Stimulated activated CD8-positive, alpha-beta memory T cell treated with anti-CD3 and anti-CD28 coated beads, Interleukin-7, amount 100 ng/mL, for 4 hours (primary cell): ENCODE results near the gene ITIH5.

Experiments
- DNase-seq, 2 donors: peaks; one replicate each; pipeline ENCODE4 v3.0.0-alpha.2; 2020; ENCODE audit warnings: low read depth in 2 of 2

Gene ITIH5

DNA sequence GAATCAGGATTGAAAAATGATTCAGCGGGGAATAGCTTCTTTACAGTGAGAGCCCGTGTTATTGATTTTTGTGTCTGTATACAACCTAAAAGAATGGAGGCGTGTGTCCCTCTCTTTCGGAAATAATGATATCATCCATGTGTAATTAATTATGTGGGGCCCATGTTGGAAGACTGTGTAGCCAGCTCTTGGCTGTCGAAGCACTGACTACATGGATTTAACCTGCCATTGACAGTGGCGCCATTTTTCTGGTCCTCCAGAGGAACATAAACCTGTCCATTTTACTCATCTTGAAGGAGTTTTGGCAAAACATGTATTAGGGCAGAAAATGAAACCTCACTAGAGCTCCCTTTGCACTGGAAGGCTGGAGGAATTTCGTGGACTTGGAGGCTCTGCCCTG, 119.6 kb downstream of the ITIH5 start:
- no peak for DNase-seq

DNA sequence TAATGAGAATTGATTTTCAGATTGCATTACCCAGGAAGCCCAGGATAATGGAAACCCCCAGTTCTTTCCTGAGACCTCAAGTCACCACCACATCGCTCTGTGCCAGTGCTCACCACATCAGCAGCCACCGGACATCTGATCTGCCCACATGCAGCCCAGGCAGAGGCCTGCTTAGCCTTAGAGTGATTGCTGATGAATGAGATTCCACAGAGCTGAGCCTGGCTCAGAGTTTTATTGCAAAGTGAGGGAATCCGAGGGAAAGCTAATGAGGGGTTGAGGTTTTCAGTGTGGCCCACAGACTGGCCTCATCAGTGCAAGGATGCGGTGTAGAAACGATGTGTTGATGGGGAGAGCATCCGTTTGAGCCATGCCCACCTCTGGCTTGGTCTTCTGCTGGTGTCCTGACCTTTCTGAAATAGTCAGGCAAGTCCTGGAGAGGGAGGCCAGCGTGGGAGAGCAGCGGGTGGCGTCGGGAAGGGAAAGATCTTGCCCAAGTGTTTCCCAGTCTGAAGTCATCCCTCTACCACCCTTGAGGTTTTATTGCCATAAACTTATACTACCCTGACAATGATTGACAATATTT, 120.3 kb downstream of the ITIH5 start:
- DNase-seq = no peak

DNA sequence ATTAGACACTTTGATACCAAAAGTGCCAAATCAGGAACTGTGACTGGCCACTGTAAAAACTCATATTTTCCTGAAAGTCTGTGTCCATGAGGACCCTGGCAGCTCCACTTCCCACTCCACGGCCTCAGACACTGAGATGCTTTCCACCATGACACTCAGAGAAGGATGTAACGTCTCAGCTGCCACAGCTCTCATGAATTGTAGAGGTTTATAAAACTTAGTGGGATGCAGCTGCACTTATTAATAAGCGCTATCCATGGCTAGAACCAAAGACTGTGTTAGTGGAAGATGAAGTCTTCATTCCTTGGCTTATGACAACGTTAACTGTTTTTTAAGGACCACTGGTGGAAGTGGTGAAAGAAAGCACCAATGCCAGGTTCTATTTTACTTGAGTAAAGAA, 121.0 kb downstream of the ITIH5 start:
- DNase-seq = no peak

DNA sequence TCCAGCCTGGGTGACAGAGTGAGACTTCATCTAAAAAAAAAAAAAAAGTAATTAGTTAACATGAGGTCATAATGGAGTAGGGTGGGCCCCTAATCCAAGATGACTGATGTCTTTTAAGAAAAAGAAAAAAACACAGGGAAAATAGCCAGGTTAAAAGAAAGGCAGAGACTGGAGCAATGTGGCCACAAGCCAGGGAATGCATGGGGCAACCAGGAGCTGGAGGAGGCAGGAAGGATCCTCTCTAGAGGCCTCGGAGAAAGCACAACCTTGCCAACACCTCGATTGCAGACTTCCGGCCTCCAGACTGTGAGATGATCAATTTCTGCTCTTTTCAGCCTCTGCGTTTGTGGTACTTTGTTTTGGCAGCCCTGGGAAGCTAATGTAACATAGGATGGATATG, 121.5 kb downstream of the ITIH5 start:
- DNase-seq = no peak

DNA sequence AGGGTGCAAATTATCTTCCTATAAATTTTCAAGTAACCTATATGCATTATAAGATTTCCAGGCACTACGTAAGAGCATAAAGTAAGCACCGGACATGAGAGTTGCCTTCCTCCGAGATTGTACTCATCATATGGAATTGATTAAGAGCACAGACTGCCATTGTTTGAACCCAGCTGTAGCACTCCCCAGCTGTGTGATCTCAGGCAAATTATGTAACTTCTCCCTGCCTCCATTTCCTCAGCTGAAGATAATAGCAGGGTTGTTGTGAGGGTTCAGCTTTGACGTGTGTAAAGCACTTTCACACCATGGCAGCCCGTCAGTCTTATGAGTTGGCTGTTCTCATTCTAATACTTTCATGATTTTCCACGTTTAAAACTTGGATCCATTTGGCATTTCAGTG, 122.6 kb downstream of the ITIH5 start:
- DNase-seq = no peak

DNA sequence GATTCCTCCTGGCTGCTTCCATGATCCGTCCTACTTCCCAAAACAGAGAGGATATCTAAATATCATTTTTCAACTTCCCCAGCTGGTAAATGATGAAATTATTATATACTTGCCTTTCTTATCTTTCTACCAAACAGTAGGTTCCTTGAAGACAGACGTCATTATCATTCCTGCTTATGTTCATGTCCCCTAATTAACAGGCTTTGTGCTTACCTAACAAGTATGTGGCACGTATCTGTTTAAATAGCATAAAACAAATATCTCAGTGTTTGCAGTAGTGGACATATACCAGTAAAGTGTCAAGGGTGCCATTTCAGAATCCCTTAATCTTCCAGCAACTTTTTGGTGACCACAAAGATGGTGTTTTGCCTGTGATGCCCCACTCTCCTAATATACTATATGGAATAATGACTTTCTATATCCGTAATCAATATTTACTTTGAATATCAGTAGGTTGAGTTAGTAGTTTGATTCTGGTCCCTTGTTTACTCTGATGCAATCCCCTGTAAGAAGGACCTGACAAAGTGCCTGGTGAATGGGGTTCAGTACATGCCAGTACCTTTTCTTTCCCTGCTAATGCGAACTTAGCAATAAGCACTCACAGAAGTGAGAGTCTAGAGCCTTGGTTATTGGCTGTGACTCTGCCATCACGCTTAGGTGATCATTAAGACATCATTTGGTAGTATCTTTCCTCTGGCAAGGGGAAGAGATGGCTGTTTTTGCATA, 124.4 kb downstream of the ITIH5 start:
- DNase-seq = no peak

DNA sequence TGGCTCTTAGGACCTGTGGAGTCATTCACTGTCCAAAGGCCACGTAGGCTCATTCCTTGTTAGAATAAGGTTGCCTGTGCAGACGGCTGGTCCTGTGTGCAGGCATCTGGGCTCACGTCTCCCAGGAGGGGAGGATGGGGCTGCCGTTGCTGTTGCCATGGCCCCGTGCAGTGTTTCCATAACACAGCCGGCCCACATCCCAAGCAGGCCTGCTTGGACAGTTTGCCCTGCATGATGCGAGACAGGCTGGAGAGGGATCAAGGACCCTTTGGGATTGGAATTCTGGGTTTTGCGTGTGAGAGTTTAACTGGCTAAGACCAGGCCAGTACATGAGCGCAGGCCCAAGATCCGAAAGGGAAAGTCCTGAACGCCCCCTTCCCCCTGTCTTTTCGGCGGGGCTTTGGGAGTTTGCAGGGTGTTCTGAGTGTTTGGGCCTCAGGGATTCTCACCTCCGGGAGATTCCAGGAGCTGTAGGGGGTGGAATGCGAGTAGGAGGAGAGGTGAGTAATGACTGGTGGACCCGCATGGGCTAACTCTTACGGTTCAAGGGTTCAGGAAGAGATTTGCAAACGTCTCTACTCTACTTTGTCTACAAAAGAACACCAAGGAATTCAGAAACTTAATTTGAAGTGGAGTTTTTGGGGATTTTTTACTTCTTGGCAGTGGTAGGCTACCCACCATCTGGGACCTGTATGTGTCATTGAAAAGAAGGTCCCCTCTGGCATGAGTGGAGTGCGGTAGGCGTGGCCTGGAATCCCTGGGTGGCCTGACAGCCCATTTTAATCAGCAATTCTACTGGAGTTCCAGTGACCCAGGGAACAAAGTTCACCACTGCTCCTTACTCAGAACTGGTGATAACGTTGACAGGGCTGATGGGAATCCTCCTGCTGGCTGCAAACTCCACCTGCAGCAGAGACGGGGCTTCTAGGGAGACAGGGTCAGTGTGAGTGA, 125.4 kb downstream of the ITIH5 start:
- no peak for DNase-seq

DNA sequence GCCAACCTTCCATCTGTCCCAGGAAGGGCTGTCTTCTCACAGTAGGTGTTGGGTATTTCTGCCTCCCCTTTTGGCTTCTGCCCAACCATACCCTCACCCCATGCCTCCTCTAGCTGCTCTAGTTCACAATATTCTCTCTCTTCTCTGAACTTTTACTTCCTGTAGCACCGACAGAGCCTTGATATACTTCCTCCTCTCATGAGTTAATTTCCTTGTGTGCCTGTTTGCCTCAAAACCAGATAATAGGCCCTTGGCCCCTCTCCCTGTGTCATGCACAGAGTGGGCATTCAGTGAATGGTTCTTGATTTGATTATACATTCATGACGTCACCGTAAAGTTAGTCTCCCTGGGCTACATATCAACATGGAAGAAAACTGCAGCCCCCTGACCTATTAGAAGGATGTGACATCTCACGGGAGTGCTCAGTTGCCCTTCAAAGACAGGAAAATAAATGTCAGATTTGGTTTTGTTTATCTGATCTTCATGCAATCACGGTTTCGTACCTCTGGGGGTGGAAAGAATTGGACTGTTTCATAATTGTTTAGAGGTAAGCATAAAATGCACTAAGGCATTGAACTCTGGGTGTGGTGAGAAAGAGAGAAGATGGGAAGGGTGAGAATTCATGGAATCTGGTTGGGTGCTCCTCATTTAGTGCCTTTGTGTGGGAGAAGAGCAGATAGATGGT, 127.7 kb downstream of the ITIH5 start:
- no peak for DNase-seq

DNA sequence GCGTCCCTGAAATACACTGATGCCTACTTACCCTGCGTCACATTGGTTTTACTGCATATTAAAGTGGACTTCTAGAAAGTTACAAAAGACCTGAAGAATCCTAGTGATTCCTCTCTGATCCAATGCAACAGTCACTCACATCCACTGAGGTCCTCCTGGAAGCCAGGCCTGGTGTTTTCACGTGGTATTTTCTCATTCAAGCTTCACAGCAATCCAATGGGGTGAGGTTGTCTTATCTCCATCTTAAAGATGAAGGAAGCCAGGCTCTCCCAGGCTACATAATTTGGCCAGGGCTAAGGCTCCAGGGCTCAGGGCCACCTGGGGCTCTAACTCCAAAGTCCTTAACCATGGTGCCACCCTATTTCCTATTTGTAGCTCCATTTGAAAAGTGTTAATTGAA, 129.6 kb downstream of the ITIH5 start:
- no peak for DNase-seq

DNA sequence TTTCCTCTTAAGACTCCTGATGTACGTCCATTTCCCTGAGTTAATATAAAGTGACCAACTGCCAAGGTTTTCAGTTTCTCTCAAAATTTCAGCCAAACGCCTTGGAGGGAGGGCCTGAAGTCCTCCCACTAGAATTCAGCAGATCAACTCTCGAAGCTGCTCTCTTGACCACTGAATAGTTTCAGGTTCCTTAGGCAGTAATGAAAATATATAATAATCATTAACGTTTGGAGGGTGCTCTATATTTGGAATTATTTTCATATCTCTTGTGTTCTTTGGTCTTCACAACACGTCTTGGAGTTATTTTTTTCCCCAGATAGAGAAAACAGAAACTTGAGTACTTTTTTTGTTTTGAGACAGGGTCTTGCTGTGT, 132.3 kb downstream of the ITIH5 start:
- DNase-seq = no peak

DNA sequence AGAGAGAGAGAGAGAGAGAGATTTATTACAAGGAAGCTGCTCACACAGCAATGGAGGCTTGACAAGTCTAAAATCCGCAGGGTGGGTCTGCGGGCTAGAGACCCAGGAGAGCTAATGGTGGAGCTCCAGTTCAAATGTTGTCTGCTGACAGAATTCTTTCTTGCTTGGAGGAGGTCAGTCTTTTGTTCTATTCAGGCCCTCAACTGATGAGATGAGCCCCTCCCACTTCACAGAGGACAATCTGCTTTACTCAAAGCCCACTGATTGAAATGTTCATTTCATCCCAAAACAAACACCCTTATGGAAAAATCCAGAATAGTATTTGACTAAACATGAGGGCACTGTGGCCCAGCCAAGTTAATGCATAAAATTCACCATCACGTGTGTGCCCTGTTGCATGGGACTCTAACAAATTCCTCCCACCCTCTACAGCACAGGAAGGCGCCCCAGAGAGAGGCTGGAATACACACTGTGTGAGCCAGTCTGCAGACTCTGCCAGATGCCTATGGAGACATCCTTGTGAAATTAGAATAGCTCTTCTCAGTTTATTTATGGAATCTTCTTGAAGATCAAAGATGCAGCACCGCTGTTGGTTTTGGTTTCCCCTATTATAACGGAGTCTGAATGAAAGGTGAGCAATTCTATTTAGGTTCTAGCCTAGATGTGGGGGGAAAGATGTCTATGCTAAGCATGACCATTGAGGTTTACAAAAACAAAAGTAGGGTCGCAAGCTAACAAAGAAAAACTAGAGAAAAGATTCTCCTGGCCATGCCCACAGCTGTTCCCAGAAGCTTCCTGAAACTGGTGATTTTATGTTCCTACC, 132.9 kb downstream of the ITIH5 start:
- DNase-seq = no peak

DNA sequence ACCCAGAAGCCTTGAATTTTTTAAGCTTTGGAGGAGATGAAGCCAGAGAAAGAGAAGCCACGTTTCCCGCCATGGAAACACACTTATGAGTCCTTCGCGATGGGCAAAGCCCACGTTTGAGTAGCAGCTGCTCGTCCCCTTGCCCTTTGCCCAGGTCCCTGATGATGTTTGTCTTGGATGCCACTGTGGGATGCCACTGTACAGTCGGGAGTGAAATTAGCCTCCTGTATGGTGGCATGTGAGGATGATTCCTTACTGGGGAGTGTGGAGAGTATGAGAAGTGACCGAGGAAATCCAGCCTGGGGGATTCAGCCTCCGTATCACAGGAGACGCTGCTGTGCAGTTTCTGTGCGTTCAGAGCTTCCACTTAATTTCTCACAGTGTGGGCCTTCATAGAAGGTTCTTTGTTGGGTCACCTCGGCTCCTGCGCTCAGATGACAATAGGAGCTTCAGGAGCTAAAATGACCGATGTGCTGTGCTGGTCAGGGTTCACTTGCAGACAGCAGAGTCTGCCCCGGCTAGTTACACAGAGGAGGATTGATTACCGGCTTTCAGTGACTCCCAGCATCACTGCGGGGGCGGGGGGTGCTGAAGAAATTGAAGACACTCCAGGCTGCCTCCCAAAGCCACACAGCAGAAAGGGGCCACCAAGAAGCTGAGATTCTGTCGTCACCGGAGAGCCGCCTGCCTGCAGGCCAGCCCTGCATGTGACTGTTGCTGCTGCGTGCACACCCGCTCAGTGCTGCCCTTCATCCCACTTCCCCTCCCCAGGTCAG, 133.9 kb downstream of the ITIH5 start:
- no peak for DNase-seq

DNA sequence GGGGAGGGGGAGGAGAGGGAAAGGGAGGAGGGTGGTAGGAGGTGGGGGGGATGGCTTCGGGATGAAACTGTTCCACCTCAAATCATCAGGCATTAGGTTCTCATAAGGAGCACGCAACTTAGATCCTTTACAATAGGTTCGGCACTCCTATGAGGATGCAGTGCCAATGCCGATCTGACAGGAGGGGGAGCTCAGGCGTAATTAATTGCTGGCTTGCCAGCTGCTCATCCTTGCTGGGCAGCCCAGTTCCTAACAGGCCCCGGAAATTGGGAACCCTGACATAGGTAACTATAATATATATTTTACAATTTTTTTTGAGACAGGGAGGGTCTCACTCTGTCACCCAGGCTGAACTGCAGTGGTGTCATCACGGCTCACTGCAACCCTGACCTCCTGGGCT, 137.1 kb downstream of the ITIH5 start:
- DNase-seq = no peak

DNA sequence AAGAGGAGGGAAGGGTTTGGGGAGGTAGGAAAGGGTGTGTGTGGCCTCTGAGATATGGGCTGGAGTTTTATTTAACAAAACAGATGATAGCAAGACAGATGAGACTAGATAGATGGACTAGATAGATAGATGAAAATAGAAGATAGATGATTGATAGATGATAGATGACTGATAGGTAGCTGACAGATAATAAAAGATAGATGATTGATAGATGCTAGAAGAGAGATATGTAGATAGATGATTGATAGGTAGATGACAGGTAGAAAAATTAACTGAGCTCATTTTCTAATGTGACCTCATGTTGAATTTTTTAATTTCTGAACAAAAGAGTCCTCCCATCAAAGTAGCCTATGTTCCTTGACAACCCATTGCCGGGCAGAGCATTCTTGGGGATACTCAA, 139.3 kb downstream of the ITIH5 start:
- DNase-seq = no peak

DNA sequence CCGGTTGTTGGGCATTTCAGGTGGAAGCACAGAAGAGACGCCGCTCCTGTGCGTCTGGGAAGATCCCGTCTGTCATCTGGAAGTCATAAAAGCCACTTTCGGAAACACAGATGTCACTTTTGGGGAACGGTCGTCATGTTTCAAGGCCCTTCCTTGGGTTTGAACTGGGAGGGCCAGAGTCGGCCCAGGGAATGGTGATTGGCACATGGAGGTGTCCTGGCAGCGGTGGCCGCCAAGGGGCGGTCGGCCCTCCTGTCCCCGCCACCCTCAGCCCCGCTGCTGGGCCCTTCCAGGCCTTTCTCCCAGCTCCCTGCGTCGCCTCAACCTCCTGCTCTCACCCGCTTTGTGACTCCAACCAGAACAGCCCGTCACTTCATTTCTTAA, 140.8 kb downstream of the ITIH5 start:
- DNase-seq = no peak

DNA sequence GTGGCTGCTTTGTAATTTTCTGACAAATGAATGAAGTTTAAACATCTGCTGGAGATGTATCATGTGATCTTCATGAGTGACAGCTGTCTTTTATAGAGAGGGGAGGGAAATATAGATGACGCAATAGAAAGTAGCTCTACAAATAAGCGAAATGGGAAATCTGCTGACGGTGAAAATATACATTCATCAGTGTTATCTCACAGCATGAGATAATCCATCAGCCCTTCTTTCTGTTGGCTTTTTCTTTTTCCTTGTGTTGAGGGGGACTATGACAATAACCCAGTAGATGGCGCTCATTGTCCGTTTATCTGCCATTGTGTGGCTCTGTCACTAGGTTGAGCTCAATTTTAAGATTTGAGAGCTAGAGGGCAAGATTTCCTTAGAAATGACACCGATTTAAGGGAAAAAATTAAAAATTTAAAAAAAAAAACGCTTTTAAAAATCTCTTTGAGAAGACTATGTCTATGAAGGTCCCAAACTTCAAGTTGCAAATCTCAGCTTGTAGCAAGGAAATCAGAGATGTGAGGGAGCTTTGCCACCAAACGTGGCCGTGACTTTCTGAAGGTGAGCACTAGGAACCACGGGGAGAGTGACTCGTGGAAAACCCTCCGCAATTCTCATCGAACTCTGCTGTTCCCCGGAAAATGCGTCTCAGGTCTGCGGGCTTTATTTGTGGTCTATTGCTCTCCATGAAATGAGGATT, 141.3 kb downstream of the ITIH5 start:
- peak in 1 of 2 donors; percentile 30 for DNase-seq

DNA sequence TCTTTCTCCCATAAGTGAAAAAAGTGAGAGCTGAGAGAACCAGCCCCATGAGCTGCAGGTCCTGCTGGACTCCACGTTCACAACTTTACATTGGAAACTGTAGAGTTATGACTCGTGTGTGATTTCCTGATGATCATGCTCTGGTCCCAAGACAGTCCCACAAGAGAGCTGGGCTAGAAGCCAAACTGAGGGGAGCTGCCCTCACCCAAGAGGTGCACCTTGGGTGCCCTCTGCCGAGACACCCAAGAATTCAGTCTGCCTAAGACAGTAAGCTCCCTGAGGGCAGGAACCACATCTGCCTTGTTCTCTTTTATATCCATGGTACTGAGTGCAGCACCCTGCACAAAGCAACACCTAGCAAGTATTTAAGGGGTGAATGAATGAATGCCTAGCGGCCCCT, 143.1 kb downstream of the ITIH5 start:
- DNase-seq = no peak

DNA sequence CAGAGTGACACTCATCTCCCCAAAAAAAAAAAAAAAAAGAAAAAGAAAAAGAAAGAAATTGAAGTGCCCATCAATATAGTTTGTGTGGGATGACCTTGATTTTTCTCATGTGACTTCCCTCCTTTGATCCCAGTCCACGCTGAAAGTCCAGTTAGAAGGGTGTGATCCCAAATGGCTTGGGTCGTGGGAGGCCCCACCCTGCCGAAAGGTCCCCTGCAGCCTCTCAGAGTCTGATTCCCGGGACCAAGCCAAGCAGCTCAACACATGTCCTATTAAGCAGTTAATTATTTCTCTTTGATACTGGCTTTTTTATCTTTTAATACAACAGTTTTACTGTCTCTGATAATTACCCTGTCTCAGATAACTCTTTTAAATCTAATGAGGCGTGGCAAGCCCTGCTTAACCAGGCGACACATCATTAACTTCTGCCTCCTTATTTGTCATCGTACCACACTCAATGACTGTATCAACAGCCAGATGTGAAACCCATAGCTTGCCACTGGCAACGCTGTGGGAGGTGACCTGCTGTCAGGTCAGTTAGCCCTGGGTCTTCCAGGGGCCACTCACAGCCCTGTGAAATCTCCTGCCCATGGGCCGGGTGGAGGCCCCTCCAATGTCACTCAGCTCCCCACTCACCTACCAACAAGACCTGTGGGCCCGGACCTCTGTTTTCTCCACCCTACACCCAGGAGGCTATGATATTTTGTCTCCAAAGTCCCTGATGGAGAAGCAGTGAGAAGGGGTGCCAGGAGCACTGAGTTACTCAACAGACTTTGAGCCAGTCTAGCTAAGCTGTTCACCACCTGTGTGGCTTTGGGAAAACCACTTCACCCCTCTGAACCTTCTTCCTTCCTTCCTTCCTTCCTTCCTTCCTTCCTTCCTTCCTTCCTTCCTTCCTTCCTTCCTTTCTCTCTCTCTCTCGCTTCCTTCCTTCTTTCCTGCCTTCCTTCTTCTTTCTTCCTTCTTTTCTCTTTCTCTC, 146.0 kb downstream of the ITIH5 start:
- DNase-seq = no peak

DNA sequence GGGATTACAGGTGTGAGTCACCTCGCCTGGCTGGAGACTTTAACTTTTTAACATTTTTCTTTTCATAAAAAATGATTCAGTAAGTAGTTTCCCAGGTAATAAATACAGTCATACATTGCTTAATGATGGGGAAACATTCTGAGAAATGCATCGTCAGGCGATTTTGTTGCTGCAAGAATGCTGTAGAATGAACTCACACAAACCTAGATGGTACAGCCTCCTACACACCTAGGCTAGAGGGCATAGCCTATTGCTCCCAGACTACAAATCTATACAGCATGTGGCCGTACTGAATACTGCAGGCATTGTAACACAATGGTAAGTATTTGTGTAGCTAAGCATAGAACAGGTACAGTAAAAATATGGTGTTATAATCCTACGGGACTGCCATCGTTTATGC, 147.4 kb downstream of the ITIH5 start:
- no peak for DNase-seq
